ENCODE results near the gene KCNA2. TPM values are rescaled to one million over a fixed set of nuclear protein-coding genes. Genes with fewer than 3 reads are reported as not detected.

KCNA2 gene
- total and polyA plus RNA-seq, 2 of the 4 experiments (the other 2 are of a cell fraction): not detected

DNA sequence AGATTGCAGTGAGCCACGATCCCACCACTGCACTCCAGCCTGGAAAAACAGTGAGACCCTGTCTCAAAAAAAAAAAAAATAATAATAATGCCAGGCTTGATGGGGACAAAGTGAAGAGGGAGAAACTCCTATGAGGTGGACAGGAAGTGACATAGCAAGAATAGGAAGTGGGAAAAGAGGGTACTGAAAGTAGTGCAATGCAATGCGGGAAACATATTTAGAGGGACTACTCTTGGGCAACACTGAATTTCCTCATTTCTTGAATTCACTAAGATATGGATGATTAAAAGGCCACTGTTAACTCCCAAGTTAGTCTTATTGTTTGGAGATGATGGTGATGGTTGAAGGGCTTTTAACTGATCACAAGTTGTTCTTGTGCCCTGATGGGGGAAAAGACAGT is 21.6 kb upstream of the KCNA2 start:
- dilution Hi-C loops (cut with HindIII; ENCODE audit: low sequenced_read_pairs, unreplicated experiment): no loop called here
- Histone ChIP-seq H3K79me1 (ENCODE audit: low read depth in 1 of 2, low read length in 2 of 2) (no peaks in the 10 kb centered on the region), H3K4me3 (ENCODE audit: insufficient read depth, low read depth, low read length) (no peak overlapping the region), H3K27ac (ENCODE audit: insufficient read depth, low read length) (no peak overlapping the region), H2AFZ (replicated peaks; ENCODE audit: low read length, poor library complexity) (no peak overlapping the region), H2BK20ac (ENCODE audit: low read depth, low read length) (no peak overlapping the region), H3K14ac (replicated peaks; ENCODE audit: low read depth, low read length) (no peak overlapping the region), H3K18ac (ENCODE audit: low read depth, low read length) (no peak overlapping the region), H4K8ac (ENCODE audit: low read depth in 2 of 2, low read length in 2 of 2) (no peak overlapping the region), H3K56ac (ENCODE audit: extremely low read depth, insufficient read depth, low read length) (no peak overlapping the region), H3K36me3 (ENCODE audit: control insufficient read depth, insufficient read depth, low read length) (no peaks in the 10 kb centered on the region), H2AK9ac (replicated peaks; ENCODE audit: low read depth, low read length, poor library complexity) (no peak overlapping the region), H3K9ac (ENCODE audit: low read depth, low read length) (no peak overlapping the region), H2BK15ac (ENCODE audit: low read depth, low read length) (no peak overlapping the region), H3K9me3 (ENCODE audit: control insufficient read depth, insufficient read depth, low read length) (no peaks in the 10 kb centered on the region), H3K4me2 (ENCODE audit: low read depth, low read length) (no peak overlapping the region), H4K91ac (ENCODE audit: insufficient read depth, low read depth, low read length) (no peak overlapping the region), H2BK5ac (ENCODE audit: low read depth, low read length, poor library complexity, severe bottlenecking) (no peak overlapping the region), H2BK120ac (ENCODE audit: low read depth, low read length) (no peak overlapping the region), H3K27me3 (ENCODE audit: control insufficient read depth, insufficient read depth, low read length) (peaks cover 8% of the 10 kb centered on the region), H3K4me1 (ENCODE audit: control insufficient read depth, insufficient read depth, low read length) (no peaks in the 10 kb centered on the region), H2AK5ac (ENCODE audit: low read depth, low read length) (no peak overlapping the region), H3K9me1 (ENCODE audit: insufficient read depth, low read length) (no peaks in the 10 kb centered on the region), H4K20me1 (ENCODE audit: insufficient read depth, low read length) (no peaks in the 10 kb centered on the region), H4K5ac (ENCODE audit: low read depth, low read length) (no peak overlapping the region), H3K23ac (ENCODE audit: low read depth, low read length) (no peak overlapping the region), H3K4ac (ENCODE audit: low read depth, low read length) (no peak overlapping the region)
- WGBS, 2 experiments (ENCODE audit: extremely low coverage in 2 of 2, insufficient read length in 1 of 2): no CpG with 5 or more reads among the region's 2 CpGs
- in situ Hi-C loops (cut with MboI; ENCODE audit: low sequenced_read_pairs): no loop called here
- ChIA-PET CTCF (no interaction called here), POLR2A (ENCODE audit: unreplicated experiment) (no interaction called here)
- TF ChIP-seq MAFK (IDR thresholded peaks at IDR 0.05; ENCODE audit: low read depth, low read length) (no peak), CEBPB (IDR thresholded peaks at IDR 0.05; ENCODE audit: low read depth, low read length) (no peak), POLR2A (IDR thresholded peaks at IDR 0.05; ENCODE audit: low read depth, low read length) (no peak), MXI1 (IDR thresholded peaks at IDR 0.05; ENCODE audit: borderline replicate concordance, low read depth, low read length) (no peak), NFE2L2 (IDR thresholded peaks at IDR 0.05; ENCODE audit: low read depth, low read length) (no peak), FOS (IDR thresholded peaks at IDR 0.05; ENCODE audit: low read depth, low read length) (no peak), SMC3 (IDR thresholded peaks at IDR 0.05; ENCODE audit: low read depth, low read length) (no peak), MAZ (IDR thresholded peaks at IDR 0.05; ENCODE audit: borderline replicate concordance, low read depth, low read length) (no peak), BHLHE40 (IDR thresholded peaks at IDR 0.05; ENCODE audit: low read depth, low read length) (no peak), RFX5 (IDR thresholded peaks at IDR 0.05; ENCODE audit: low read depth, low read length) (no peak), RAD21 (IDR thresholded peaks at IDR 0.05; ENCODE audit: low read length) (no peak), CHD1 (IDR thresholded peaks at IDR 0.05; ENCODE audit: low read depth, low read length) (no peak), RCOR1 (IDR thresholded peaks at IDR 0.05; ENCODE audit: insufficient replicate concordance, low read length) (no peak)
- TF ChIP-seq, protein P1, sequence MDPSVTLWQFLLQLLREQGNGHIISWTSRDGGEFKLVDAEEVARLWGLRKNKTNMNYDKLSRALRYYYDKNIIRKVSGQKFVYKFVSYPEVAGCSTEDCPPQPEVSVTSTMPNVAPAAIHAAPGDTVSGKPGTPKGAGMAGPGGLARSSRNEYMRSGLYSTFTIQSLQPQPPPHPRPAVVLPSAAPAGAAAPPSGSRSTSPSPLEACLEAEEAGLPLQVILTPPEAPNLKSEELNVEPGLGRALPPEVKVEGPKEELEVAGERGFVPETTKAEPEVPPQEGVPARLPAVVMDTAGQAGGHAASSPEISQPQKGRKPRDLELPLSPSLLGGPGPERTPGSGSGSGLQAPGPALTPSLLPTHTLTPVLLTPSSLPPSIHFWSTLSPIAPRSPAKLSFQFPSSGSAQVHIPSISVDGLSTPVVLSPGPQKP (IDR thresholded peaks at IDR 0.05; ENCODE audit: borderline replicate concordance, low read depth, low read length): no peak
- TF ChIP-seq, protein P2, sequence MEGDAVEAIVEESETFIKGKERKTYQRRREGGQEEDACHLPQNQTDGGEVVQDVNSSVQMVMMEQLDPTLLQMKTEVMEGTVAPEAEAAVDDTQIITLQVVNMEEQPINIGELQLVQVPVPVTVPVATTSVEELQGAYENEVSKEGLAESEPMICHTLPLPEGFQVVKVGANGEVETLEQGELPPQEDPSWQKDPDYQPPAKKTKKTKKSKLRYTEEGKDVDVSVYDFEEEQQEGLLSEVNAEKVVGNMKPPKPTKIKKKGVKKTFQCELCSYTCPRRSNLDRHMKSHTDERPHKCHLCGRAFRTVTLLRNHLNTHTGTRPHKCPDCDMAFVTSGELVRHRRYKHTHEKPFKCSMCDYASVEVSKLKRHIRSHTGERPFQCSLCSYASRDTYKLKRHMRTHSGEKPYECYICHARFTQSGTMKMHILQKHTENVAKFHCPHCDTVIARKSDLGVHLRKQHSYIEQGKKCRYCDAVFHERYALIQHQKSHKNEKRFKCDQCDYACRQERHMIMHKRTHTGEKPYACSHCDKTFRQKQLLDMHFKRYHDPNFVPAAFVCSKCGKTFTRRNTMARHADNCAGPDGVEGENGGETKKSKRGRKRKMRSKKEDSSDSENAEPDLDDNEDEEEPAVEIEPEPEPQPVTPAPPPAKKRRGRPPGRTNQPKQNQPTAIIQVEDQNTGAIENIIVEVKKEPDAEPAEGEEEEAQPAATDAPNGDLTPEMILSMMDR (conservative IDR thresholded peaks at IDR 0.05; ENCODE audit: low read depth, low read length): no peak
- TF ChIP-seq, protein P3, sequence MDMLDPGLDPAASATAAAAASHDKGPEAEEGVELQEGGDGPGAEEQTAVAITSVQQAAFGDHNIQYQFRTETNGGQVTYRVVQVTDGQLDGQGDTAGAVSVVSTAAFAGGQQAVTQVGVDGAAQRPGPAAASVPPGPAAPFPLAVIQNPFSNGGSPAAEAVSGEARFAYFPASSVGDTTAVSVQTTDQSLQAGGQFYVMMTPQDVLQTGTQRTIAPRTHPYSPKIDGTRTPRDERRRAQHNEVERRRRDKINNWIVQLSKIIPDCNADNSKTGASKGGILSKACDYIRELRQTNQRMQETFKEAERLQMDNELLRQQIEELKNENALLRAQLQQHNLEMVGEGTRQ (IDR thresholded peaks at IDR 0.05; ENCODE audit: low read depth, low read length): no peak
- DNase-seq (no peak), ATAC-seq (ENCODE audit: low read depth) (no peak)
- no TSS peak for BruUV-seq (replicated peaks)
- intact Hi-C loops (cut with micrococcal nuclease): no loop called here

Measured in IMR-90 (cell line).